Gastrocnemius medialis (tissue), 4 donors: ENCODE measurements around the gene CSTF2T.

Experiments used
- POLR2A ChIP-seq, 2 donors: fragments of 450-650 bp; IDR thresholded peaks; one replicate each; pipeline ENCODE4 v1.6.1; 2017; ENCODE audit warnings: antibody characterized with exemption in 2 of 2, mild to moderate bottlenecking in 2 of 2, moderate library complexity in 2 of 2
- TF ChIP-seq, protein P1 (sequence below), 5 experiments: fragments of 450-650 bp in 3 of 5; fragments of 200-600 bp in 2 of 5; sonication (generic) in 2 of 5; IDR thresholded peaks in 4 of 5; conservative IDR thresholded peaks in 1 of 5; 1 replicate in 4 of 5; 2 replicates in 1 of 5; pipeline ENCODE4 v1.5.1; 2016 to 2019; ENCODE audit warnings: antibody characterized with exemption in 5 of 5, mild to moderate bottlenecking in 3 of 5, moderate library complexity in 3 of 5

GRCh38 chr10:51699145-51699474 lies 285 bp downstream of the CSTF2T start:
- TF ChIP-seq, protein P1, sequence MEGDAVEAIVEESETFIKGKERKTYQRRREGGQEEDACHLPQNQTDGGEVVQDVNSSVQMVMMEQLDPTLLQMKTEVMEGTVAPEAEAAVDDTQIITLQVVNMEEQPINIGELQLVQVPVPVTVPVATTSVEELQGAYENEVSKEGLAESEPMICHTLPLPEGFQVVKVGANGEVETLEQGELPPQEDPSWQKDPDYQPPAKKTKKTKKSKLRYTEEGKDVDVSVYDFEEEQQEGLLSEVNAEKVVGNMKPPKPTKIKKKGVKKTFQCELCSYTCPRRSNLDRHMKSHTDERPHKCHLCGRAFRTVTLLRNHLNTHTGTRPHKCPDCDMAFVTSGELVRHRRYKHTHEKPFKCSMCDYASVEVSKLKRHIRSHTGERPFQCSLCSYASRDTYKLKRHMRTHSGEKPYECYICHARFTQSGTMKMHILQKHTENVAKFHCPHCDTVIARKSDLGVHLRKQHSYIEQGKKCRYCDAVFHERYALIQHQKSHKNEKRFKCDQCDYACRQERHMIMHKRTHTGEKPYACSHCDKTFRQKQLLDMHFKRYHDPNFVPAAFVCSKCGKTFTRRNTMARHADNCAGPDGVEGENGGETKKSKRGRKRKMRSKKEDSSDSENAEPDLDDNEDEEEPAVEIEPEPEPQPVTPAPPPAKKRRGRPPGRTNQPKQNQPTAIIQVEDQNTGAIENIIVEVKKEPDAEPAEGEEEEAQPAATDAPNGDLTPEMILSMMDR (IDR thresholded peaks at IDR 0.05 in 4 of 5, conservative IDR thresholded peaks at IDR 0.05 in 1 of 5) = no peak
- no peak for TF ChIP-seq POLR2A (IDR thresholded peaks at IDR 0.05)
